Germinal center (tissue), 1 donor: Measurements from ENCODE around the gene PYGB.
"Not testable (repeated sequence)": the region's sequence is repeated elsewhere in the genome, so short reads cannot be mapped to it uniquely, and the experiment has no call there.

Source experiments
- DNase-seq: peaks from one replicate; pipeline ENCODE4 v3.0.0; 2012; ENCODE audit warnings: mixed read lengths, low spot score

The PYGB gene

GRCh38 chr20:25296094-25297093 is 48.5 kb downstream of the PYGB start:
- DNase-seq = peak; percentile 56

- peak; percentile 36 for DNase-seq
These were observed 49.4 kb downstream of the PYGB start for GRCh38 chr20:25297141-25297905.

DNA sequence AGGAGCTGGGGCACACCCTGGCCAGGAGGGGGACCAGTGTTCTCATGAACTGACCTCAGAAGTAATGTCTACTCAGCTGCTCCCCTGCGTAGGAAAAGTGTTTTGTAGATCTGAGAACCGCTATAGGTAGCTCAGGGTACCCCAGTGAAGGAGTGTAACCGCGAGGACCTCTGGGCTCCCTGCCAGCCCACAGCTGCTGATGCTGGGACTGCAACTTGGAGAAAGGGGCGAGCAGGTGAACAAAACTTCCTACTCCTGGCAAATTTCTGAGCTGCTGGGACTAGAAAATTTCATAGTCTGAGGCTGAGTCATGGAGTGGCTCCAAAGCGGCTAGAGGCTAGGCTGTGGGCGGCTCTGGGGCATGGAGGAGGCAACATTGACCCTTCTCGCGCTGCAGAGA is 51.9 kb downstream of the PYGB start:
- DNase-seq = no peak

GRCh38 chr20:25300496-25301170 is 52.7 kb downstream of the PYGB start:
- no peak for DNase-seq

DNA sequence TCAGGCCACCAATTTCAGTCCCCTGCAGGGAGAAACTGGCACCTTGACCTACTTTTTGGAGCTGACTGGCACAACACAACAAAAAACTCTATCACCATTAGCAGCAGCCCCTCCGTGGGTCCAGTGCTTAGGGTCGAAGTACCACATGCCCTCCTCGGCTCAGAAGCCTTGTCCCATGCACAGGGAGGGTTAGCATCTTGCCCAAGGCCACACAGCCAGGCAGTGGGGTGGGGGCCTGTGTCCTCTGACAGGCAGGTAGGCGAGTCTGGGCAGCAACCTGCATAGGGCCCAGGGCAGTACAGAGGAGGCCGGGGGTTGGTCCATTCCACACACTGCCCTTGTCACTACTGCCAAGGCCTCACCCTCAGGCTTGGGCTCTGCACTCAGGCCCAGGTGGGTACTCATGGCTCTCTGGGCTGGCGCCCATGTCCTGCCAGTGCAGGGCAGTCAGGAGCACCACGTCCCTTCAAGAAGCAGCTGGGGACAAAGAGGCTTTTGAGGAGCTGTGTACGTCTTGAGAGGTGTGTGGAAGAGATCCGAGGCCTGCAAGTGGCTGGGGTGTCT is 53.6 kb downstream of the PYGB start:
- DNase-seq = no peak

DNA sequence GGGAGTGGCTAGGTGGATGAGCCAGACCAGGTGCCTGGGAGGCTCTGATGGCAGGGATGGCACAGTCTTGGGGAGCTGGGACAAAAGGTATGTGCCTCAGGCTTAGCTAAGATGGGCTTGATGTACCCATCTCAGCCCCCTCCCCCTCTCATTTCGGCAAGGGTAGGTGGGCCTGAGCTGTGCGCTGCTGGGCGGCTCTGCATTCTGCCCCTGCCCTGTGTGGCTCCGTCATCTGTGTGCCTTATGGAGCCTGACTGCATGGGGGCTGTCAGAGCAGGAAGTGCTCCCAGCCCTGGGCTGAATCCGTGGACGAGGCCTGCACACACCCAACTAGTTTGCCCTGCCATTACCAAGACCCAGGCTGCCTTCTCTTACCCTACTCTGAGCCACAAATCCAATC is 54.7 kb downstream of the PYGB start:
- DNase-seq = no peak

- DNase-seq = no peak
These were observed 55.6 kb downstream of the PYGB start for GRCh38 chr20:25303292-25304024.

DNA sequence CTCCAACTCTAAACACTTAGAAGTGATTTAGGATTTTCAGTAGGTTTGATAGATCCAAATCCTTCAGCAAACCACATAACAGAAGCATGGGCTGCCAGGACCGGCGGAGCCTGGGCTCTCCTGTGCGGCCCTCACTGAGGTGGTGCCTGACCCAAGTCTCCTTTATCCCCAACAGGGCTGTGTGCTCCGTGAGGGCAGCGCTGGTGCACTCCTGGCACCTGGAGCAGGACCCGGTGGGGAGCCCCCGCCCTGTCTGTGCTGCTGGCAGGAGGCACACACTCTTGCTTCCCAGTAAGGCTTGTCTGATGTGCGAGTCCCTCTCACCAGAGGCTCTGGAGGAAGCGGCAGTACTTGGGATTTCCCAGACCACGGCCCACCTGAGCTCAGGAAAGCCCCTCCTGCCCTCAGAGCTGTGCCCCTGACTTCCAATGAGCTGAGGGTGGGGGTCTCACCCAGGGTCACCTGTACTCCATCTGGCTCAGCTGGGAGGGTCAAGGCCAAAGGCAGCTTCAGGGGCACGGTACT is 56.2 kb downstream of the PYGB start:
- no peak for DNase-seq

- DNase-seq = no peak
These were observed 59.4 kb downstream of the PYGB start for GRCh38 chr20:25306991-25307903.

DNA sequence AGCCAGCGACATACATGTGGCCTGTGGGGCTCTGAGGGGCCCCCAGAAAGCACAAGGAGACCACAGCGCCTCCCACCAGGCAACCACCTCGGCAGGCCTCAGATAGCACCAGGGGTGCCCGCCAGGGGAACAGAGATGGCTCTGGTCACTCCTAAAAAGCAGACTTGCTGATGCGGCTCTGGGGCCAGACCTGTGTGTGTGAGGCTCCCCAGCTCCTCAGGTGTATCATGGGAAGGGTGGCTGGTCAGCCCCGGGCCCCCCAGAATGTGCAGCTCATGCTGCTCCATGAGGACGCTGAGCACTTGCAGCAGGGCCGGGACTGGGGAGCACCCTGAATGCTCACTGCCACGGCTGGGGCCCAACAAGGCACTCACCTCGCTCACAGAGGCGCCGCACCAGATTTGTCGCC is 60.2 kb downstream of the PYGB start:
- no peak for DNase-seq

GRCh38 chr20:25308671-25309394 is 60.9 kb downstream of the PYGB start:
- no peak for DNase-seq

- DNase-seq = no peak
These were observed 61.7 kb downstream of the PYGB start for GRCh38 chr20:25309395-25310267.

DNA sequence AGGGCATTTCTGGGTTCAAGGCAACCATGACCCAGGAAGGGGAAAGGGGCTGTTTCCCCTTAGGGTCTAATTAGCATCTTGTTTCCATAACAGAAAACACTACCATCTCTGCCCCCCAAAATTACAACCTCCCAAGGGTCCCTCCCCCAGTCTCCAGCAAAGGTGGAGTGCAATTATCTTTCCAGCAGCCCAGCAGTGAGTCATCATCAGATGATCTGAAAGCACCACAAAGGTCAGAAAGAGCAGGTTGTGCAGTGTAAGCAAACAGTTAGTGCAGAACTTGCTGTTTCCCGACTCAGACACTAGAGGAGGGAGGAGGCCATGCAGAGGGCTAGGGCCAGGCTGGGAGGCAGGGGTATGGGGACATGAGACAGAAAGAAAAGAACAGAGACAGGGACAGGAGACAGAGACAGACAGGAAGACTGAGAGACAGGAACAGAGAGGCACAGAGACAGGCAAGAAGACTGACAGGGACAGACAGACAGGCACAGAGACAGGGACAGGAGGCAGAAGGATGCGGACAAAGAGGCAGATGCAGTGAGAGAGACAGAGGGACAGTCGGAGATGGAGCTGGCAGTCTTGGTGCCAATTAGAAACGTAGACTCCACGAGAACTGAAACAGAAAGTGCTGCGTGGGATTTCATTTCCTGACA is 62.5 kb downstream of the PYGB start:
- no peak for DNase-seq

- no peak for DNase-seq
These were observed 63.2 kb downstream of the PYGB start for GRCh38 chr20:25310921-25311728.

GRCh38 chr20:25312716-25313115 is 64.8 kb downstream of the PYGB start:
- DNase-seq = not testable (repeated sequence)

DNA sequence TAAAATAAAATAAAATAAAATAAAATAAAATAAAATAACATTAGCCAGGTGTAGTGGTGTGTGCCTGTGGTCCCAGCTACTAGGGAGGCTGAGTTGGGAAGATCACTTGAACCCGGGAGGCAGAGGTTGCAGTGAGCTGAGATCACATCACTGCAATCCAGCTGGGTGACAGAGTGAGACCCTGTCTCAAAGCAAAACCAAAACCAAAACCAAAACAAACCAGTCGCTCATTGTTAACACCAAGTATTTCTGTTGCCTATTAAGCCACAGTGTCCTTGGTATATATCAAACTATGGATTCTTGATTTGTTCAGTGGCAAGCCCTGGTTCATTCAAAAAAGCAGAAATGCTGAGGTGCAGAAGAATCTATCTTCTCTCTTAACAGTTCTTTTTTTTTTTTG is 65.7 kb downstream of the PYGB start:
- DNase-seq = no peak
